Transverse colon (tissue), 4 donors: ENCODE measurements around the gene STIM1. TPM values are rescaled to one million over a fixed set of nuclear protein-coding genes. Genes with fewer than 3 reads are reported as not detected.
"Not testable (repeated sequence)": the region's sequence is repeated elsewhere in the genome, so short reads cannot be mapped to it uniquely, and the experiment has no call there.

Experiments used
- DNase-seq: peaks from one replicate; pipeline ENCODE4 v3.0.0-alpha.2; 2019
- H3K27ac ChIP-seq, 4 donors: fragments of 200-600 bp; sonication (generic); 2 replicates each; pipeline ENCODE4 v1.5.1; 2016 to 2018; ENCODE audit warnings: inconsistent platforms in 4 of 4
- H3K27me3 ChIP-seq: fragments of 200-600 bp; sonication (generic); 2 replicates; pipeline ENCODE4 v1.5.1; 2017; ENCODE audit warnings: inconsistent platforms
- H3K36me3 ChIP-seq, 4 donors: fragments of 200-600 bp; sonication (generic); 2 replicates each; pipeline ENCODE4 v1.5.1; 2017 to 2019; ENCODE audit warnings: inconsistent platforms in 4 of 4
- H3K4me1 ChIP-seq, 4 donors: fragments of 200-600 bp; sonication (generic); 2 replicates each; pipeline ENCODE4 v1.5.1; 2017 to 2020; ENCODE audit warnings: inconsistent platforms in 4 of 4
- H3K4me3 ChIP-seq, 4 donors: fragments of 200-600 bp; sonication (generic); 1 replicate in 1 of 4; 2 replicates in 3 of 4; pipeline versions ENCODE4 v1.5.1 to v1.6.1; 2017 to 2019; ENCODE audit warnings: inconsistent platforms in 4 of 4
- H3K9me3 ChIP-seq, 2 donors: fragments of 200-600 bp; sonication (generic); 2 replicates each; pipeline ENCODE4 v1.5.1; 2017 to 2019; ENCODE audit warnings: inconsistent platforms in 2 of 2
- EP300 ChIP-seq: sonication (generic); formaldehyde crosslinking; IDR thresholded peaks from one replicate; pipeline ENCODE4 v1.6.1; 2017; ENCODE audit warnings: antibody characterized with exemption, low read depth
- POLR2A ChIP-seq: fragments of 450-650 bp; IDR thresholded peaks from one replicate; pipeline ENCODE4 v1.6.1; 2016; ENCODE audit warnings: antibody characterized with exemption, mild to moderate bottlenecking, moderate library complexity
- POLR2AphosphoS5 ChIP-seq, 3 donors: sonication (generic); formaldehyde crosslinking; IDR thresholded peaks; one replicate each; pipeline ENCODE4 v1.6.1; 2016; ENCODE audit warnings: antibody characterized with exemption in 3 of 3
- WGBS, 2 donors: methylation state at CpG; one replicate each; pipeline ENCODE4 v1.1.5; 2018; ENCODE audit warnings: low coverage in 1 of 2; 5-methylcytosine and 5-hydroxymethylcytosine counted together
- in situ Hi-C, 4 donors: fragments of 200-750 bp; cut with MboI; loops; one replicate each; pipeline versions ENCODE4 v1.15.0 to v1.15.1; 2017; ENCODE audit warnings: low sequenced_read_pairs in 3 of 4, low pct_ligation_motif_present in 1 of 4, low pct_unique_long_range_greater_than_20kb in 1 of 4
- intact Hi-C: fragments of 100-400 bp; cut with DNase I; formaldehyde crosslinking; loops from one replicate; pipeline ENCODE4 v1.15.1; 2023; ENCODE audit warnings: low total_unique reads
- total RNA-seq, 4 donors: library from RNA; depleted of rRNA; stranded (reverse); fragments of >200 nt; gene quantifications; one replicate each; pipeline ENCODE4 v1.1.0, GENCODE V29; 2016
- TF ChIP-seq, protein P1 (sequence below), 5 experiments: fragments of 200-600 bp in 3 of 5; fragments of 450-650 bp in 2 of 5; sonication (generic) in 3 of 5; IDR thresholded peaks; 1 replicate in 2 of 5; 2 replicates in 3 of 5; pipeline ENCODE4 v1.5.1; 2016 to 2017; ENCODE audit warnings: antibody characterized with exemption in 5 of 5, inconsistent platforms in 3 of 5, mild to moderate bottlenecking in 2 of 5, moderate library complexity in 1 of 5

Gene STIM1
- total RNA-seq, 4 donors from 2014 or later = 41.2 to 79.3 (median 48.0) TPM

DNA sequence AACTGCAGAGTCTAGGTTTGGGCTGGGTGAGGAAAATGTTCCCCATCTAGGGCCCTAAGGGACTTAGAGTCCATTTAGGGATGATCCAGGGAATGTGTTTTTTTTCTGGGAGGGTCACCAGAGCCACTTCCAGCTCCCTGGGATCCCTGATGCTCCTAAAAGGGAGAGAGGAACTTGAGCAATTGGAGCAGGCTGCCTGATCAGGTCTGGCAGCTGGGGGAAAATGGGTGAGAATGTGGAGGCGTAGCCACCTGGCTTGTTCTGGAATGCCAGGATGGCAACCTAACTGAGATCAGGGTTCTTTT is 45.9 kb upstream of the STIM1 start:
- no peak for DNase-seq
- Histone ChIP-seq H3K27me3 (no peaks in the 10 kb centered on the region), H3K36me3 (no peaks in the 10 kb centered on the region), H3K4me3 (no peak overlapping the region), H3K4me1 (peaks cover 0 to 13% (median 6%) of the 10 kb centered on the region in 4 donors), H3K27ac (no peak overlapping the region), H3K9me3 (no peaks in the 10 kb centered on the region)
- 100% methylated on average over 1 of the region's 1 CpG; no CpG with 5 or more reads in 1 of the 2 donors for WGBS, 2 donors
- intact Hi-C loops (loop anchor here (5.0 kb wide), 1 partner anchor 33 kb away; the partner anchor contains the start of gene RHOG), in situ Hi-C loops (no loop called here)
- TF ChIP-seq POLR2AphosphoS5 (IDR thresholded peaks at IDR 0.05) = no peak
- no peak for TF ChIP-seq POLR2A
- no peak for TF ChIP-seq EP300
- TF ChIP-seq, protein P1, sequence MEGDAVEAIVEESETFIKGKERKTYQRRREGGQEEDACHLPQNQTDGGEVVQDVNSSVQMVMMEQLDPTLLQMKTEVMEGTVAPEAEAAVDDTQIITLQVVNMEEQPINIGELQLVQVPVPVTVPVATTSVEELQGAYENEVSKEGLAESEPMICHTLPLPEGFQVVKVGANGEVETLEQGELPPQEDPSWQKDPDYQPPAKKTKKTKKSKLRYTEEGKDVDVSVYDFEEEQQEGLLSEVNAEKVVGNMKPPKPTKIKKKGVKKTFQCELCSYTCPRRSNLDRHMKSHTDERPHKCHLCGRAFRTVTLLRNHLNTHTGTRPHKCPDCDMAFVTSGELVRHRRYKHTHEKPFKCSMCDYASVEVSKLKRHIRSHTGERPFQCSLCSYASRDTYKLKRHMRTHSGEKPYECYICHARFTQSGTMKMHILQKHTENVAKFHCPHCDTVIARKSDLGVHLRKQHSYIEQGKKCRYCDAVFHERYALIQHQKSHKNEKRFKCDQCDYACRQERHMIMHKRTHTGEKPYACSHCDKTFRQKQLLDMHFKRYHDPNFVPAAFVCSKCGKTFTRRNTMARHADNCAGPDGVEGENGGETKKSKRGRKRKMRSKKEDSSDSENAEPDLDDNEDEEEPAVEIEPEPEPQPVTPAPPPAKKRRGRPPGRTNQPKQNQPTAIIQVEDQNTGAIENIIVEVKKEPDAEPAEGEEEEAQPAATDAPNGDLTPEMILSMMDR (IDR thresholded peaks at IDR 0.05) = no peak

DNA sequence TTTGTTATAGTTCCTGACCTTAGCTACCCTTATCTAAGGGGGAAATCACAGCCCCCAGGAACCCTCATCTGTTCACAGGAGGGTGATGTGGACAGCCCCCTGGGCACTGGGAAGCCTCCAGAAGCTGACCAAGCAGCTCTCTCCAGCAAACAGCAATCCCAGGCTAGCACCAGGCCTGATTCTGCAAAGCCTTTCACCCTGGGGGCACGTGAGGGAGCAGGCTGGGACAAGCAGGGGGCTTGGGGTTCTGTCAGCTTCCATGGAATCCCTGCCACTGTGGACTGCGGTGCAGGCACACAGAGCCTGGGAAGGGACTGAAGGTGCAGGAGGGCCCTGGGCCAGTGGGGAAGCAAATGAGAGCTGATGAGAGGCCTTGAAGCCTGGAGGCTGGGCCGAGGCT is 45.0 kb upstream of the STIM1 start:
- Histone ChIP-seq H3K9me3 (no peaks in the 10 kb centered on the region), H3K4me1 (peaks cover 0 to 13% (median 6%) of the 10 kb centered on the region in 4 donors), H3K36me3 (no peaks in the 10 kb centered on the region), H3K27ac (no peak overlapping the region), H3K4me3 (no peak overlapping the region), H3K27me3 (no peaks in the 10 kb centered on the region)
- no peak for TF ChIP-seq EP300
- TF ChIP-seq POLR2A = no peak
- TF ChIP-seq POLR2AphosphoS5 (IDR thresholded peaks at IDR 0.05) = no peak
- TF ChIP-seq, protein P1 (IDR thresholded peaks at IDR 0.05) = no peak
- 87 to 100% methylated on average over 1 to 3 of the region's 3 CpGs for WGBS, 2 donors
- in situ Hi-C loops = no loop called here
- DNase-seq = no peak
- intact Hi-C loops = no loop called here

- in situ Hi-C loops (no loop called here), intact Hi-C loops (no loop called here)
- H3K4me1 ChIP-seq = peaks cover 0 to 13% (median 6%) of the 10 kb centered on the region in 4 donors
- WGBS, 2 donors = 98% methylated on average over 4 of the region's 4 CpGs; no CpG with 5 or more reads in 1 of the 2 donors
- TF ChIP-seq, protein P1 (IDR thresholded peaks at IDR 0.05) = no peak
- no peak for TF ChIP-seq POLR2A
- no peak for TF ChIP-seq POLR2AphosphoS5 (IDR thresholded peaks at IDR 0.05)
- no peak for TF ChIP-seq EP300
- H3K9me3 ChIP-seq = no peaks in the 10 kb centered on the region
- no peaks in the 10 kb centered on the region for H3K27me3 ChIP-seq
- H3K4me3 ChIP-seq = no peak overlapping the region
- H3K27ac ChIP-seq = no peak overlapping the region
- no peak for DNase-seq
- H3K36me3 ChIP-seq = no peaks in the 10 kb centered on the region
Observed at GRCh38 chr11:3810951-3811350, 44.5 kb upstream of the STIM1 start.

DNA sequence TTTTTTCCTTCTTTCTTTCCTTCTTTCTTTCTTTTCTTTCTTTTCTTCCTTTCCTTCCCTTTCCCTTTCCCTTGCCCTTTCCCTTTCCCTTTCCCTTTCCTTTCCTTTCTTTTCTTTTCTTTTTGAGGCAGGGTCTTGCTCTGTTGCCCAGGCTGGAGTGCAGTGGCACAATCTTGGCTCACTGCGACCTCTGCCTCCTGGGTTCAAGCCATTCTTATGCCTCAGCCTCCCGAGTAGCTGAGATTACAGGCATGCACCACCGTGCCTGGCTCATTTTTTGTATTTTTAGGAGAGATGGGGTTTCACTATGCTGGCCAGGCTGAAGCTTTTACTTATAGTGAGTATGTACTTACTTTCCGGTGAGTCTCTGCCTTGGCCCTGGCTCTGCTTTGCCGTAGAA is 40.6 kb upstream of the STIM1 start:
- intact Hi-C loops, H3K9me3 ChIP-seq, H3K4me1 ChIP-seq, DNase-seq, H3K4me3 ChIP-seq, H3K36me3 ChIP-seq, H3K27ac ChIP-seq, in situ Hi-C loops, H3K27me3 ChIP-seq: not testable (repeated sequence)
- WGBS, 2 donors = 97 to 100% methylated on average over 3 to 5 of the region's 5 CpGs

DNA sequence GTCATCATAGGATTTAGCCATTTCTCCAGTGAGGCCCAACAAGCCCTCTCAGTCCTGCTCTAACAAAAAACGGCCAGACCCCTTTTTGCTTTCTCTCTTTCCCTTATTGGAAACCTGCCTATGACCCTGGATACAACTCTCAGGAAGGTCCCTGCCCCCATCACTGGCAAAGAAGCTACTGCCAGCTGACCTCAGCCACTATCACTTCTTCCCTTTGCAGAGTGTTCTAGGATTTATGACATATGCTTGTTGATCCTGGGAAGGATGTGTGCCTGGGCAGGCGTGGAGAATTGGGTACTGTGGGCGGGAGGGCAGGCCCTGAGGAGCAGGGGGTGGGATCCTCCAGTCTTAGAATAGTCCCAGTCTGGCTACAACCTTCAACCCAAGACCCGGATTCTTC is 39.6 kb upstream of the STIM1 start:
- TF ChIP-seq EP300 (no peak), POLR2A (no peak), POLR2AphosphoS5 (IDR thresholded peaks at IDR 0.05) (no peak)
- TF ChIP-seq, protein P1 (IDR thresholded peaks at IDR 0.05) = no peak
- Histone ChIP-seq H3K4me1 (no peaks in the 10 kb centered on the region), H3K27ac (no peak overlapping the region), H3K4me3 (no peak overlapping the region), H3K27me3 (no peaks in the 10 kb centered on the region), H3K36me3 (no peaks in the 10 kb centered on the region), H3K9me3 (no peaks in the 10 kb centered on the region)
- in situ Hi-C loops (no loop called here), intact Hi-C loops (no loop called here)
- 87% methylated on average over 4 of the region's 4 CpGs; no CpG with 5 or more reads in 1 of the 2 donors for WGBS, 2 donors
- no peak for DNase-seq
